WTC11 (cell line): Measurements from ENCODE around the gene NTRK2. TPM values are rescaled to one million over a fixed set of nuclear protein-coding genes. Genes with fewer than 3 reads are reported as not detected.

Experiments used
- ATAC-seq: fragments of 200-7000 bp; cut with Tn5 transposase; 2 replicates; pipeline ENCODE4 v1.10.0; 2021; ENCODE audit warnings: mild to moderate bottlenecking, moderate library complexity
- CTCF ChIA-PET: fragments of 300-600 bp; sonication (Branson Sonifier 250); formaldehyde crosslinking; loops from one replicate; lab custom pipeline; 2021; ENCODE audit warnings: antibody characterized with exemption; lab: Charles Lee
- POLR2A ChIA-PET: fragments of 350-600 bp; sonication (Branson Sonifier 250); formaldehyde crosslinking; loops from one replicate; lab custom pipeline; 2021; ENCODE audit warnings: antibody characterized with exemption; lab: Charles Lee
- DNase-seq: peaks from one replicate; pipeline ENCODE4 v3.0.0; 2021; ENCODE audit warnings: low spot score
- H3K27ac Mint-ChIP-seq: 2 replicates; pipeline ENCODE4 v1.8.0; 2021; ENCODE audit warnings: mixed read lengths
- H3K27me3 Mint-ChIP-seq: 2 replicates; pipeline ENCODE4 v1.8.0; 2021; ENCODE audit warnings: low read depth, mild to moderate bottlenecking, moderate library complexity, mixed read lengths
- H3K36me3 Mint-ChIP-seq: 2 replicates; pipeline ENCODE4 v1.8.0; 2021; ENCODE audit warnings: mixed read lengths
- H3K4me1 Mint-ChIP-seq: 2 replicates; pipeline ENCODE4 v1.8.0; 2022; ENCODE audit warnings: mixed read lengths
- H3K4me3 Mint-ChIP-seq: 2 replicates; pipeline ENCODE4 v1.8.0; 2021; ENCODE audit warnings: mild to moderate bottlenecking, moderate library complexity, mixed read lengths
- H3K9me3 Mint-ChIP-seq: 2 replicates; pipeline ENCODE4 v1.8.0; 2021; ENCODE audit warnings: mixed read lengths
- CDX4 ChIP-seq: fragments of 250-450 bp; sonication (Bioruptor Pico); IDR thresholded peaks from 2 replicates; pipeline ENCODE4 v1.9.0; 2021; ENCODE audit warnings: moderate library complexity, mild to moderate bottlenecking, inconsistent platforms, borderline replicate concordance
- EMX1 ChIP-seq: fragments of 250-450 bp; sonication (Bioruptor Pico); IDR thresholded peaks from 2 replicates; pipeline ENCODE4 v1.8.0; 2021; ENCODE audit warnings: mild to moderate bottlenecking
- FOXP1 ChIP-seq: sonication (generic); formaldehyde crosslinking; IDR thresholded peaks from 2 replicates; pipeline ENCODE4 v1.8.0; 2022; ENCODE audit warnings: missing genetic modification reagents, mild to moderate bottlenecking, moderate library complexity, borderline replicate concordance
- JAZF1 ChIP-seq: fragments of 250-450 bp; sonication (Bioruptor Pico); IDR thresholded peaks from 2 replicates; pipeline ENCODE4 v1.9.0; 2021; ENCODE audit warnings: moderate library complexity, mild to moderate bottlenecking, inconsistent platforms
- KAT7 ChIP-seq: sonication (generic); formaldehyde crosslinking; IDR thresholded peaks from 2 replicates; pipeline ENCODE4 v1.8.1; 2023; ENCODE audit warnings: missing genetic modification reagents, mild to moderate bottlenecking, borderline replicate concordance
- MAX ChIP-seq: sonication (generic); formaldehyde crosslinking; IDR thresholded peaks from 2 replicates; pipeline ENCODE4 v1.8.0; 2022; ENCODE audit warnings: mild to moderate bottlenecking, missing genetic modification reagents
- MXD4 ChIP-seq: fragments of 250-450 bp; sonication (Bioruptor Pico); IDR thresholded peaks from 2 replicates; pipeline ENCODE4 v1.8.0; 2021; ENCODE audit warnings: mild to moderate bottlenecking, moderate library complexity, borderline replicate concordance
- NFYB ChIP-seq: sonication (generic); formaldehyde crosslinking; conservative IDR thresholded peaks from 2 replicates; pipeline ENCODE4 v1.8.0; 2022; ENCODE audit warnings: low read depth, missing genetic modification reagents
- OVOL2 ChIP-seq: fragments of 250-450 bp; sonication (Bioruptor Pico); IDR thresholded peaks from 2 replicates; pipeline ENCODE4 v1.9.0; 2021; ENCODE audit warnings: mild to moderate bottlenecking, borderline replicate concordance
- STAT6 ChIP-seq: sonication (generic); formaldehyde crosslinking; conservative IDR thresholded peaks from 2 replicates; pipeline ENCODE4 v1.8.1; 2023; ENCODE audit warnings: mild to moderate bottlenecking, low read depth, missing genetic modification reagents, moderate library complexity
- TCF7 ChIP-seq: sonication (generic); formaldehyde crosslinking; IDR thresholded peaks from 2 replicates; pipeline ENCODE4 v1.8.0; 2022; ENCODE audit warnings: mild to moderate bottlenecking, low read depth, missing genetic modification reagents, moderate library complexity
- ZNF219 ChIP-seq: sonication (generic); formaldehyde crosslinking; IDR thresholded peaks from 2 replicates; pipeline ENCODE4 v1.8.0; 2023; ENCODE audit warnings: missing genetic modification reagents, mild to moderate bottlenecking, borderline replicate concordance
- ZNF396 ChIP-seq: fragments of 250-450 bp; sonication (Bioruptor Pico); IDR thresholded peaks from 2 replicates; pipeline ENCODE4 v1.8.0; 2021; ENCODE audit warnings: mild to moderate bottlenecking, moderate library complexity, borderline replicate concordance
- ZNF671 ChIP-seq: fragments of 250-450 bp; sonication (Bioruptor Pico); IDR thresholded peaks from 2 replicates; pipeline ENCODE4 v1.8.0; 2021; ENCODE audit warnings: mild to moderate bottlenecking
- total RNA-seq: library from RNA; stranded (reverse); gene quantifications from 3 replicates; pipeline ENCODE4 v1.2.3, GENCODE V29; 2021
- TF ChIP-seq, protein P1 (sequence below): sonication (generic); formaldehyde crosslinking; IDR thresholded peaks from 2 replicates; pipeline ENCODE4 v1.8.1; 2022; ENCODE audit warnings: mild to moderate bottlenecking, missing genetic modification reagents, moderate library complexity, borderline replicate concordance
- TF ChIP-seq, protein P2 (sequence below): sonication (generic); formaldehyde crosslinking; IDR thresholded peaks from 2 replicates; pipeline ENCODE4 v1.8.0; 2023; ENCODE audit warnings: missing genetic modification reagents
- TF ChIP-seq, protein P3 (sequence below): sonication (generic); formaldehyde crosslinking; IDR thresholded peaks from 2 replicates; pipeline ENCODE4 v1.8.0; 2023; ENCODE audit warnings: missing genetic modification reagents, mild to moderate bottlenecking, borderline replicate concordance

Gene NTRK2
- total RNA-seq, 1 experiment from 2014 or later = 0.02 TPM

GRCh38 chr9:84921175-84921574 is 251.6 kb downstream of the NTRK2 start:
- Mint-ChIP-seq H3K27me3 (no peaks in the 10 kb centered on the region; the same call in 1 of the 2 replicates), H3K4me3 (no peak overlapping the region), H3K9me3 (no peaks in the 10 kb centered on the region), H3K27ac (no peak overlapping the region), H3K36me3 (no peaks in the 10 kb centered on the region), H3K4me1 (no peaks in the 10 kb centered on the region)
- ATAC-seq = no peak
- DNase-seq = no peak
- ChIA-PET CTCF (interaction anchor here (0.6 to 1.8 kb wide), 3 partner anchors 9 to 13 kb away, joined by 4 read pairs; no protein-coding TSS in a partner anchor), POLR2A (interaction anchor here (0.5 kb wide), 1 partner anchor 425 kb away, joined by 4 read pairs; no protein-coding TSS in a partner anchor)
- TF ChIP-seq CDX4 (CRISPR knock-in tag) (no peak), ZNF219 (CRISPR knock-in tag) (no peak), JAZF1 (CRISPR knock-in tag) (no peak), KAT7 (CRISPR knock-in tag) (no peak)
- TF ChIP-seq, protein P1, sequence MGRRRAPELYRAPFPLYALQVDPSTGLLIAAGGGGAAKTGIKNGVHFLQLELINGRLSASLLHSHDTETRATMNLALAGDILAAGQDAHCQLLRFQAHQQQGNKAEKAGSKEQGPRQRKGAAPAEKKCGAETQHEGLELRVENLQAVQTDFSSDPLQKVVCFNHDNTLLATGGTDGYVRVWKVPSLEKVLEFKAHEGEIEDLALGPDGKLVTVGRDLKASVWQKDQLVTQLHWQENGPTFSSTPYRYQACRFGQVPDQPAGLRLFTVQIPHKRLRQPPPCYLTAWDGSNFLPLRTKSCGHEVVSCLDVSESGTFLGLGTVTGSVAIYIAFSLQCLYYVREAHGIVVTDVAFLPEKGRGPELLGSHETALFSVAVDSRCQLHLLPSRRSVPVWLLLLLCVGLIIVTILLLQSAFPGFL (CRISPR knock-in tag) = no peak

DNA sequence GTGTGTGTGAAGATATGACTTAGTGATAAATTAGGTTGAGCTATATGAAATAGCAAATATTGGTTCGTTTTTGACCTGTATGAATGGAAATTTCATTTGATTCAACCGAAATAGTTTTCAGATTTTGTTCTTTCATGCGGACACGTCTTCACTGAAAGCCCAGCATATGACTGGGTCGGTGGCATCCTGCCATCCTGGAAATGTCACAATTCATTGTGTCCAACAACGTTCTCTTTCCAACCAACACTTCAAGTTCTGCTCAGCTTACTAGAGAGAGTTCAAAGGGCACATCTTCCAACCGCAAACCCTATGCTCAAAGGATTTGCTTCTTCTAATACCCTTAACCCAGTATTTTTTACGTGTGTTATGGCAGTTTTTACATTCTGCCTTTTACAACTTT is 252.5 kb downstream of the NTRK2 start:
- no peaks in the 10 kb centered on the region for H3K36me3 Mint-ChIP-seq
- DNase-seq (no peak), ATAC-seq (no peak)
- H3K4me1 Mint-ChIP-seq = no peaks in the 10 kb centered on the region
- H3K4me3 Mint-ChIP-seq = no peak overlapping the region
- no peaks in the 10 kb centered on the region; the same call in 1 of the 2 replicates for H3K27me3 Mint-ChIP-seq
- H3K27ac Mint-ChIP-seq = no peak overlapping the region
- no peaks in the 10 kb centered on the region for H3K9me3 Mint-ChIP-seq
- CTCF ChIA-PET = interaction anchor here (0.6 to 1.8 kb wide), 2 partner anchors 9 to 11 kb away, joined by 4 read pairs; no protein-coding TSS in a partner anchor
- no peak for TF ChIP-seq FOXP1 (CRISPR knock-in tag)
- TF ChIP-seq MXD4 (CRISPR knock-in tag) = no peak
- TF ChIP-seq, protein P2, sequence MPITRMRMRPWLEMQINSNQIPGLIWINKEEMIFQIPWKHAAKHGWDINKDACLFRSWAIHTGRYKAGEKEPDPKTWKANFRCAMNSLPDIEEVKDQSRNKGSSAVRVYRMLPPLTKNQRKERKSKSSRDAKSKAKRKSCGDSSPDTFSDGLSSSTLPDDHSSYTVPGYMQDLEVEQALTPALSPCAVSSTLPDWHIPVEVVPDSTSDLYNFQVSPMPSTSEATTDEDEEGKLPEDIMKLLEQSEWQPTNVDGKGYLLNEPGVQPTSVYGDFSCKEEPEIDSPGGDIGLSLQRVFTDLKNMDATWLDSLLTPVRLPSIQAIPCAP (CRISPR knock-in tag) = no peak
- no peak for TF ChIP-seq MAX (CRISPR knock-in tag)
- TF ChIP-seq, protein P1 (CRISPR knock-in tag) = no peak
- no peak for TF ChIP-seq TCF7
- TF ChIP-seq STAT6 (CRISPR knock-in tag) = no peak
- TF ChIP-seq NFYB (CRISPR knock-in tag) = no peak
- TF ChIP-seq OVOL2 = no peak
- TF ChIP-seq, protein P3, sequence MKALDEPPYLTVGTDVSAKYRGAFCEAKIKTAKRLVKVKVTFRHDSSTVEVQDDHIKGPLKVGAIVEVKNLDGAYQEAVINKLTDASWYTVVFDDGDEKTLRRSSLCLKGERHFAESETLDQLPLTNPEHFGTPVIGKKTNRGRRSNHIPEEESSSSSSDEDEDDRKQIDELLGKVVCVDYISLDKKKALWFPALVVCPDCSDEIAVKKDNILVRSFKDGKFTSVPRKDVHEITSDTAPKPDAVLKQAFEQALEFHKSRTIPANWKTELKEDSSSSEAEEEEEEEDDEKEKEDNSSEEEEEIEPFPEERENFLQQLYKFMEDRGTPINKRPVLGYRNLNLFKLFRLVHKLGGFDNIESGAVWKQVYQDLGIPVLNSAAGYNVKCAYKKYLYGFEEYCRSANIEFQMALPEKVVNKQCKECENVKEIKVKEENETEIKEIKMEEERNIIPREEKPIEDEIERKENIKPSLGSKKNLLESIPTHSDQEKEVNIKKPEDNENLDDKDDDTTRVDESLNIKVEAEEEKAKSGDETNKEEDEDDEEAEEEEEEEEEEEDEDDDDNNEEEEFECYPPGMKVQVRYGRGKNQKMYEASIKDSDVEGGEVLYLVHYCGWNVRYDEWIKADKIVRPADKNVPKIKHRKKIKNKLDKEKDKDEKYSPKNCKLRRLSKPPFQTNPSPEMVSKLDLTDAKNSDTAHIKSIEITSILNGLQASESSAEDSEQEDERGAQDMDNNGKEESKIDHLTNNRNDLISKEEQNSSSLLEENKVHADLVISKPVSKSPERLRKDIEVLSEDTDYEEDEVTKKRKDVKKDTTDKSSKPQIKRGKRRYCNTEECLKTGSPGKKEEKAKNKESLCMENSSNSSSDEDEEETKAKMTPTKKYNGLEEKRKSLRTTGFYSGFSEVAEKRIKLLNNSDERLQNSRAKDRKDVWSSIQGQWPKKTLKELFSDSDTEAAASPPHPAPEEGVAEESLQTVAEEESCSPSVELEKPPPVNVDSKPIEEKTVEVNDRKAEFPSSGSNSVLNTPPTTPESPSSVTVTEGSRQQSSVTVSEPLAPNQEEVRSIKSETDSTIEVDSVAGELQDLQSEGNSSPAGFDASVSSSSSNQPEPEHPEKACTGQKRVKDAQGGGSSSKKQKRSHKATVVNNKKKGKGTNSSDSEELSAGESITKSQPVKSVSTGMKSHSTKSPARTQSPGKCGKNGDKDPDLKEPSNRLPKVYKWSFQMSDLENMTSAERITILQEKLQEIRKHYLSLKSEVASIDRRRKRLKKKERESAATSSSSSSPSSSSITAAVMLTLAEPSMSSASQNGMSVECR (CRISPR knock-in tag) = no peak
- no peak for TF ChIP-seq ZNF396
- no peak for TF ChIP-seq ZNF671 (CRISPR knock-in tag)
- TF ChIP-seq EMX1 (CRISPR knock-in tag) = no peak
- POLR2A ChIA-PET = no interaction called here
